K562 (cell line): Measurements from ENCODE around the gene NDUFB10. TPM values are rescaled to one million over a fixed set of nuclear protein-coding genes. Genes with fewer than 3 reads are reported as not detected.

Experiments used
- ATAC-seq: fragments of 200-7000 bp; cut with Tn5 transposase; 3 replicates; pipeline ENCODE4 v1.9.1; 2020; ENCODE audit warnings: moderate library complexity
- BruUV-seq: library from RNA; stranded (reverse); fragments of 400-500 nt; replicated peaks from 2 replicates; lab custom pipeline; 2021; lab: Mats Ljungman, UMichigan
- CTCF ChIA-PET: fragments of 300-600 bp; formaldehyde crosslinking; extraction: SDS; loops from one replicate; lab custom pipeline; 2021; ENCODE audit warnings: low intra/inter-chr PET ratio; lab: Yijun Ruan, JAX
- POLR2A ChIA-PET: fragments of 300-600, 350-650 bp; sonication (Branson Sonifier 250); formaldehyde crosslinking; extraction: SDS; loops from one replicate; lab custom pipeline; 2021; ENCODE audit warnings: antibody characterized with exemption, inconsistent platforms; lab: Yijun Ruan, JAX
- DNase-seq, 4 experiments: peaks; one replicate each; pipeline versions ENCODE4 v3.0.0 to v3.0.0-alpha.2; 2011 to 2018; ENCODE audit warnings: low spot score in 3 of 4, mixed read lengths in 3 of 4; ENCODE audit errors: extremely low read depth in 1 of 4
- FAIRE-seq: peaks from 2 replicates; lab custom pipeline; 2011; peaks lifted over from hg19 to GRCh38; lab: Jason Lieb, UNC
- H2AFZ ChIP-seq: 2 replicates; pipeline ENCODE4 v1.6.0; 2011; ENCODE audit warnings: low read depth, low read length, control low read depth, inconsistent platforms
- H3K27ac ChIP-seq: fragments of 200-600 bp; 3 replicates; pipeline ENCODE4 v1.8.0; 2011; ENCODE audit warnings: low read depth, mild to moderate bottlenecking, control low read depth, inconsistent platforms, low read length, moderate library complexity, mixed read lengths; ENCODE audit errors: extremely low read depth
- H3K27me3 ChIP-seq, 2 experiments: fragments of 300-600 bp in 1 of 2; 2 replicates in 1 of 2; 3 replicates in 1 of 2; pipeline versions ENCODE4 v1.6.0 to v1.8.0; 2011; ENCODE audit warnings: inconsistent platforms in 2 of 2, low read length in 2 of 2, mild to moderate bottlenecking in 1 of 2, mixed read lengths in 1 of 2, moderate library complexity in 1 of 2; ENCODE audit not compliant: control insufficient read depth in 2 of 2, insufficient read depth in 2 of 2
- H3K36me3 ChIP-seq: fragments of 300-600 bp; 3 replicates; pipeline ENCODE4 v1.8.0; 2011; ENCODE audit warnings: mild to moderate bottlenecking, low read length, inconsistent platforms; ENCODE audit not compliant: control insufficient read depth, insufficient read depth
- H3K4me1 ChIP-seq, 2 experiments: fragments of 200-600 bp in 1 of 2; replicated peaks in 1 of 2; 2 replicates in 1 of 2; 3 replicates in 1 of 2; pipeline versions ENCODE4 v1.5.1 to v1.8.0; 2011; ENCODE audit warnings: inconsistent platforms in 2 of 2, low read length in 2 of 2, mild to moderate bottlenecking in 1 of 2, mixed read lengths in 1 of 2, moderate library complexity in 1 of 2; ENCODE audit not compliant: control insufficient read depth in 2 of 2, insufficient read depth in 2 of 2
- H3K4me2 ChIP-seq: 2 replicates; pipeline ENCODE4 v1.6.1; 2011; ENCODE audit warnings: low read length, control low read depth, inconsistent platforms, mixed read lengths; ENCODE audit not compliant: insufficient read depth
- H3K4me3 ChIP-seq: fragments of 200-600 bp; sonication (generic), shearing (Covaris generic); 2 replicates; pipeline ENCODE4 v1.5.1; 2016; ENCODE audit warnings: control low read depth, inconsistent platforms
- H3K79me2 ChIP-seq: fragments of 200-600 bp; 3 replicates; pipeline ENCODE4 v1.8.0; 2011; ENCODE audit warnings: low read length, inconsistent platforms; ENCODE audit not compliant: control insufficient read depth, insufficient read depth
- H3K9ac ChIP-seq, 2 experiments: 2 replicates each; pipeline versions ENCODE4 v1.6.0 to v1.6.1; 2011; ENCODE audit warnings: low read depth in 2 of 2, low read length in 2 of 2, control low read depth in 1 of 2, inconsistent platforms in 1 of 2, mild to moderate bottlenecking in 1 of 2, mixed read lengths in 1 of 2; ENCODE audit not compliant: insufficient read depth in 1 of 2
- H3K9me1 ChIP-seq: one replicate; pipeline ENCODE4 v1.6.0; 2011; ENCODE audit warnings: inconsistent platforms, mild to moderate bottlenecking, low read length, moderate library complexity; ENCODE audit not compliant: control insufficient read depth, insufficient read depth
- H3K9me3 ChIP-seq: replicated peaks from 2 replicates; pipeline ENCODE4 v1.5.1; 2011; ENCODE audit warnings: low read depth, low read length, inconsistent platforms; ENCODE audit not compliant: control insufficient read depth, insufficient read depth
- H4K20me1 ChIP-seq: replicated peaks from 2 replicates; pipeline ENCODE4 v1.6.1; 2011; ENCODE audit warnings: low read length, inconsistent platforms, mixed read lengths; ENCODE audit not compliant: control insufficient read depth, insufficient read depth
- CBFB ChIP-seq: sonication (generic); formaldehyde crosslinking; IDR thresholded peaks from 2 replicates; pipeline ENCODE4 v1.4.0; 2020; ENCODE audit warnings: mild to moderate bottlenecking, missing genetic modification reagents
- CBX2 ChIP-seq: fragments of 200-600 bp; sonication (generic); IDR thresholded peaks from one replicate; pipeline ENCODE4 v1.6.1; 2012; ENCODE audit warnings: mild to moderate bottlenecking, low read length, inconsistent platforms; ENCODE audit not compliant: insufficient read depth, poor library complexity, severe bottlenecking
- FOXK1 ChIP-seq: sonication (generic); formaldehyde crosslinking; IDR thresholded peaks from 2 replicates; pipeline ENCODE4 v1.8.0; 2022; ENCODE audit warnings: missing genetic modification reagents, mild to moderate bottlenecking, borderline replicate concordance
- HMGN3 ChIP-seq: IDR thresholded peaks from 2 replicates; pipeline ENCODE4 v1.6.1; 2011; ENCODE audit warnings: borderline replicate concordance, low read depth, mild to moderate bottlenecking, mixed read lengths, low read length; ENCODE audit not compliant: insufficient read length; ENCODE audit errors: extremely low read depth
- NFIX ChIP-seq: fragments of 250-450 bp; sonication (Bioruptor Pico); IDR thresholded peaks from 2 replicates; pipeline ENCODE4 v1.4.0; 2020; ENCODE audit warnings: low read depth, mild to moderate bottlenecking, moderate library complexity
- PHB2 ChIP-seq: fragments of 450-650 bp; IDR thresholded peaks from 2 replicates; pipeline ENCODE4 v1.6.1; 2017; ENCODE audit warnings: low read depth
- STAT5A ChIP-seq: IDR thresholded peaks from 2 replicates; pipeline ENCODE4 v1.6.1; 2012; ENCODE audit warnings: low read length, inconsistent platforms, borderline replicate concordance
- XRCC4 ChIP-seq: IDR thresholded peaks from one replicate; pipeline ENCODE4 v1.6.1; 2011; ENCODE audit not compliant: insufficient read depth, insufficient read length; ENCODE audit errors: extremely low read depth
- ZNF668 ChIP-seq: fragments of 250-450 bp; sonication (Bioruptor Pico); IDR thresholded peaks from 2 replicates; pipeline ENCODE4 v1.8.0; 2022; ENCODE audit warnings: mild to moderate bottlenecking, inconsistent platforms
- WGBS: fragments of 100-300 bp; shearing (Covaris generic); methylation state at CpG from one replicate; pipeline ENCODE4 v1.1.6; 2016; ENCODE audit warnings: low coverage, mixed read lengths; ENCODE audit not compliant: insufficient coverage; ENCODE audit errors: missing lambda C conversion rate; 5-methylcytosine and 5-hydroxymethylcytosine counted together
- in situ Hi-C: fragments of 300-500 bp; cut with MboI; formaldehyde crosslinking; loops from 4 replicates; pipeline ENCODE4 v1.15.0; 2018; ENCODE audit warnings: inconsistent platforms, mixed read lengths
- intact Hi-C: fragments of 100-400 bp; cut with micrococcal nuclease; formaldehyde crosslinking; loops from 2 replicates; pipeline ENCODE4 v1.14.2; 2022
- polyA plus RNA-seq, 8 experiments: library from polyadenylated mRNA; depleted of rRNA in 4 of 8; stranded (reverse) in 5 of 8; unstranded in 3 of 8; fragments of >200 nt; fragmentation: Nextera tagmentation in 2 of 8; fragmentation: Illumina TruSeq in 1 of 8; extraction: Ambion mirVana in 2 of 8; extraction: Trizol in 1 of 8; gene quantifications; 2 replicates each; pipeline versions ENCODE4 v1.2.1 to v1.2.3, GENCODE V29; 2011 to 2014; ENCODE audit warnings: inconsistent platforms in 1 of 8, missing spikeins in 1 of 8
- total RNA-seq, 7 experiments: library from RNA; depleted of rRNA in 6 of 7; stranded (reverse); fragments of >200 nt in 6 of 7; fragmentation: Illumina TruSeq in 2 of 7; extraction: Trizol in 2 of 7; gene quantifications; 2 replicates each; pipeline versions ENCODE4 v1.2.1 to v1.2.3, GENCODE V29; 2011 to 2021; ENCODE audit warnings: low replicate concordance in 1 of 7
- TF ChIP-seq, protein P1 (sequence below): fragments of 450-650 bp; formaldehyde crosslinking; IDR thresholded peaks from 2 replicates; pipeline ENCODE4 v1.4.0; 2020; ENCODE audit warnings: mild to moderate bottlenecking, moderate library complexity
- TF ChIP-seq, protein P2 (sequence below): fragments of 250-450 bp; sonication (Bioruptor Pico); IDR thresholded peaks from 2 replicates; pipeline ENCODE4 v1.9.0; 2021; ENCODE audit warnings: mild to moderate bottlenecking, inconsistent platforms
- TF ChIP-seq, protein P3 (sequence below): fragments of 450-650 bp; IDR thresholded peaks from 2 replicates; pipeline ENCODE4 v1.6.1; 2018; ENCODE audit warnings: mild to moderate bottlenecking, low read depth; ENCODE audit not compliant: partially characterized antibody
- TF ChIP-seq, protein P4 (sequence below), 3 experiments: fragments of 200-800 bp in 1 of 3; sonication (Bioruptor generic) in 1 of 3; sonication (generic) in 1 of 3; formaldehyde crosslinking in 1 of 3; IDR thresholded peaks; 2 replicates each; pipeline versions ENCODE4 v1.6.1 to v1.8.0; 2016 to 2022; ENCODE audit warnings: mild to moderate bottlenecking in 2 of 3, missing compliant biosample characterization in 2 of 3, missing genetic modification characterization in 2 of 3, missing genetic modification reagents in 1 of 3
- TF ChIP-seq, protein P5 (sequence below): sonication (generic); formaldehyde crosslinking; IDR thresholded peaks from 2 replicates; pipeline ENCODE4 v1.8.1; 2023; ENCODE audit warnings: mild to moderate bottlenecking, missing genetic modification reagents

The NDUFB10 gene
- total and polyA plus RNA-seq, 9 of the 15 experiments (the other 6 are each of a cell fraction or from before 2014, with no cell fraction given), result 69.3 to 527 (median 161) TPM

DNA sequence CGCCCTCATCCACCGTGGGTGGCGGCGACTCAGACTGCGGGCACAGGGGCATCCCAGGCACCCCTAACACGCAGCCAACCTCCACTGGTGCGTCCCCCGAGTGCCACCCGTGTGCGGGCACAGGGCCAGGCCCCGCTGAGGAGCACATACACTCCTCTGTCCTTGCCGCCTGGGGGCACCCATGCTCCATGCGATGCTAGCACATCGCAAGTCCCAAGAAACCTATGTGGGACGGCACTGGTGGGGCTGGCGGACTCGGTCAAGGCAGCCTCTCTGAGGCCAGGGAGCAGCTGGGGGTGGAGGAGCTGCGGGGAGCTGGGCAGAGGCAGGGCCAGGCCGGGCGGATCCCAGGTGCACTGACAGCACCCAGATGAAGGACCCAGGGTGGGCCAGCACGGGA is 46.3 kb downstream of the NDUFB10 start:
- H3K4me1 ChIP-seq, result peaks cover 25 to 95% of the 10 kb centered on the region in 2 experiments
- in situ Hi-C loops (no loop called here), intact Hi-C loops (no loop called here)
- no peak overlapping the region for H3K4me2 ChIP-seq
- ChIA-PET CTCF (no interaction called here), POLR2A (interaction anchor here (0.7 to 3.0 kb wide), 4 partner anchors 14 to 649 kb away, joined by 3 to 12 read pairs (median 4); partner anchors contain the start of gene TRAF7)
- no peaks in the 10 kb centered on the region for H3K9me3 ChIP-seq
- no peak for FAIRE-seq
- H3K36me3 ChIP-seq, result peaks cover 73% of the 10 kb centered on the region; the same call in 2 of the 3 replicates
- peaks cover 19% of the 10 kb centered on the region for H3K9me1 ChIP-seq
- H3K4me3 ChIP-seq, result no peak overlapping the region
- peaks cover 46% of the 10 kb centered on the region for H4K20me1 ChIP-seq
- no peak for ATAC-seq
- no TSS peak for BruUV-seq
- H3K79me2 ChIP-seq, result peaks cover 79% of the 10 kb centered on the region
- DNase-seq, result no peak
- no peaks in the 10 kb centered on the region for H3K27me3 ChIP-seq
- no peak overlapping the region for H3K27ac ChIP-seq
- H2AFZ ChIP-seq, result no peak overlapping the region
- H3K9ac ChIP-seq, result peak overlapping the region in 1 of 2 experiments; percentile 64; a peak in 2 of 4 replicates
- WGBS, result 89% methylated on average over 14 of the region's 21 CpGs
- no peak for TF ChIP-seq CBX2
- TF ChIP-seq HMGN3, result no peak
- TF ChIP-seq CBFB, result peak; percentile 18; the same call in 1 of the 2 replicates
- TF ChIP-seq, protein P1, sequence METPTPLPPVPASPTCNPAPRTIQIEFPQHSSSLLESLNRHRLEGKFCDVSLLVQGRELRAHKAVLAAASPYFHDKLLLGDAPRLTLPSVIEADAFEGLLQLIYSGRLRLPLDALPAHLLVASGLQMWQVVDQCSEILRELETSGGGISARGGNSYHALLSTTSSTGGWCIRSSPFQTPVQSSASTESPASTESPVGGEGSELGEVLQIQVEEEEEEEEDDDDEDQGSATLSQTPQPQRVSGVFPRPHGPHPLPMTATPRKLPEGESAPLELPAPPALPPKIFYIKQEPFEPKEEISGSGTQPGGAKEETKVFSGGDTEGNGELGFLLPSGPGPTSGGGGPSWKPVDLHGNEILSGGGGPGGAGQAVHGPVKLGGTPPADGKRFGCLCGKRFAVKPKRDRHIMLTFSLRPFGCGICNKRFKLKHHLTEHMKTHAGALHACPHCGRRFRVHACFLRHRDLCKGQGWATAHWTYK (CRISPR knock-in tag), result no peak
- TF ChIP-seq, protein P2, sequence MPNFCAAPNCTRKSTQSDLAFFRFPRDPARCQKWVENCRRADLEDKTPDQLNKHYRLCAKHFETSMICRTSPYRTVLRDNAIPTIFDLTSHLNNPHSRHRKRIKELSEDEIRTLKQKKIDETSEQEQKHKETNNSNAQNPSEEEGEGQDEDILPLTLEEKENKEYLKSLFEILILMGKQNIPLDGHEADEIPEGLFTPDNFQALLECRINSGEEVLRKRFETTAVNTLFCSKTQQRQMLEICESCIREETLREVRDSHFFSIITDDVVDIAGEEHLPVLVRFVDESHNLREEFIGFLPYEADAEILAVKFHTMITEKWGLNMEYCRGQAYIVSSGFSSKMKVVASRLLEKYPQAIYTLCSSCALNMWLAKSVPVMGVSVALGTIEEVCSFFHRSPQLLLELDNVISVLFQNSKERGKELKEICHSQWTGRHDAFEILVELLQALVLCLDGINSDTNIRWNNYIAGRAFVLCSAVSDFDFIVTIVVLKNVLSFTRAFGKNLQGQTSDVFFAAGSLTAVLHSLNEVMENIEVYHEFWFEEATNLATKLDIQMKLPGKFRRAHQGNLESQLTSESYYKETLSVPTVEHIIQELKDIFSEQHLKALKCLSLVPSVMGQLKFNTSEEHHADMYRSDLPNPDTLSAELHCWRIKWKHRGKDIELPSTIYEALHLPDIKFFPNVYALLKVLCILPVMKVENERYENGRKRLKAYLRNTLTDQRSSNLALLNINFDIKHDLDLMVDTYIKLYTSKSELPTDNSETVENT (CRISPR knock-in tag), result no peak
- TF ChIP-seq XRCC4, result no peak
- TF ChIP-seq STAT5A, result no peak
- no peak for TF ChIP-seq ZNF668 (CRISPR knock-in tag)
- TF ChIP-seq, protein P3, sequence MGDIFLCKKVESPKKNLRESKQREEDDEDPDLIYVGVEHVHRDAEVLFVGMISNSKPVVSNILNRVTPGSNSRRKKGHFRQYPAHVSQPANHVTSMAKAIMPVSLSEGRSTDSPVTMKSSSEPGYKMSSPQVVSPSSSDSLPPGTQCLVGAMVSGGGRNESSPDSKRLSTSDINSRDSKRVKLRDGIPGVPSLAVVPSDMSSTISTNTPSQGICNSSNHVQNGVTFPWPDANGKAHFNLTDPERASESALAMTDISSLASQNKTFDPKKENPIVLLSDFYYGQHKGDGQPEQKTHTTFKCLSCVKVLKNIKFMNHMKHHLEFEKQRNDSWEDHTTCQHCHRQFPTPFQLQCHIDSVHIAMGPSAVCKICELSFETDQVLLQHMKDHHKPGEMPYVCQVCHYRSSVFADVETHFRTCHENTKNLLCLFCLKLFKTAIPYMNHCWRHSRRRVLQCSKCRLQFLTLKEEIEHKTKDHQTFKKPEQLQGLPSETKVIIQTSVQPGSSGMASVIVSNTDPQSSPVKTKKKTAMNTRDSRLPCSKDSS, result no peak
- TF ChIP-seq, protein P4, sequence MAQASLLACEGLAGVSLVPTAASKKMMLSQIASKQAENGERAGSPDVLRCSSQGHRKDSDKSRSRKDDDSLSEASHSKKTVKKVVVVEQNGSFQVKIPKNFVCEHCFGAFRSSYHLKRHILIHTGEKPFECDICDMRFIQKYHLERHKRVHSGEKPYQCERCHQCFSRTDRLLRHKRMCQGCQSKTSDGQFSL (CRISPR knock-in tag; IDR thresholded peaks at IDR 0.05), result no peak
- TF ChIP-seq, protein P4 (tag; IDR thresholded peaks at IDR 0.05), result no peak
- TF ChIP-seq, protein P5, sequence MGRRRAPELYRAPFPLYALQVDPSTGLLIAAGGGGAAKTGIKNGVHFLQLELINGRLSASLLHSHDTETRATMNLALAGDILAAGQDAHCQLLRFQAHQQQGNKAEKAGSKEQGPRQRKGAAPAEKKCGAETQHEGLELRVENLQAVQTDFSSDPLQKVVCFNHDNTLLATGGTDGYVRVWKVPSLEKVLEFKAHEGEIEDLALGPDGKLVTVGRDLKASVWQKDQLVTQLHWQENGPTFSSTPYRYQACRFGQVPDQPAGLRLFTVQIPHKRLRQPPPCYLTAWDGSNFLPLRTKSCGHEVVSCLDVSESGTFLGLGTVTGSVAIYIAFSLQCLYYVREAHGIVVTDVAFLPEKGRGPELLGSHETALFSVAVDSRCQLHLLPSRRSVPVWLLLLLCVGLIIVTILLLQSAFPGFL (CRISPR knock-in tag), result no peak
- TF ChIP-seq PHB2, result no peak
- no peak for TF ChIP-seq FOXK1 (CRISPR knock-in tag)
- TF ChIP-seq NFIX, result no peak
